Right lung (tissue), 5 donors: ENCODE data around the gene GRM8. TPM values are rescaled to one million over a fixed set of nuclear protein-coding genes. Genes with fewer than 3 reads are reported as not detected.
"Not testable (repeated sequence)": the region's sequence is repeated elsewhere in the genome, so short reads cannot be mapped to it uniquely, and the experiment has no call there.

Experiments
- DNase-seq, 2 donors: peaks; one replicate each; pipeline ENCODE4 v3.0.0-alpha.2; 2013
- polyA plus RNA-seq, 5 donors: library from polyadenylated mRNA; unstranded; fragments of 120-200 nt; gene quantifications; one replicate each; pipeline versions ENCODE4 v1.2.1 to v1.2.3, GENCODE V29; 2013; ENCODE audit warnings: inconsistent platforms in 1 of 5, low replicate concordance in 1 of 5; ENCODE audit not compliant: insufficient read length in 5 of 5, insufficient read depth in 1 of 5

The GRM8 gene
- polyA plus RNA-seq, 5 donors = 0.12 to 0.55 (median 0.18) TPM

DNA sequence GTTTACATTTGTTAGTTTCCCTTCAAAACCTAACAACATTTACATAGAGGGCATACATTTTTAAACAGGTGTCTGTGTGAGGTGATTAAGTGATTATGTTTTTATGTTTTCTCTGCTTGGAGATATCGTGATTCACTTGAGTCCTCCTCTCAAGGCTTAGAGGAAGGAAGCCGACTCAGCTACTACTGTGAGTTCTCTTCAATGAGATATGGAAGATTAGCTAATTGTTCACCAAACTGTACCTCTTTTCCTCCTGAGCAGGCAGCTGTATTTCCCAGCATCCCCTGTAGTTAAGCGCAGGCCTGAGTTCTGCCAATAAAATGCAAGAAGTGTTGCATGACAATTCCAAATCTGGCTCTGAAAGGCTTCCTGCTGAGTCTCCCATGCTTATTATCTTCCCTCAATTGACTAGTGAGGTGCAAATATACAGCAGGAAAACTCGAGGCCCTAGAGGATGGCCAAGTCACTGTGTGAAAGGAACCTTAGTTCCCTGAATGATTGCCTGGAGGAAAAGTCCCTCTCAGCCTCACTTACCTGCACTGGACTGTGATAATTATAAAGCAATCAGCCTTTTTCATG, 528.7 kb downstream of the GRM8 start:
- DNase-seq = no peak

- no peak for DNase-seq
These were observed 532.5 kb downstream of the GRM8 start for GRCh38 chr7:126720232-126720631.

DNA sequence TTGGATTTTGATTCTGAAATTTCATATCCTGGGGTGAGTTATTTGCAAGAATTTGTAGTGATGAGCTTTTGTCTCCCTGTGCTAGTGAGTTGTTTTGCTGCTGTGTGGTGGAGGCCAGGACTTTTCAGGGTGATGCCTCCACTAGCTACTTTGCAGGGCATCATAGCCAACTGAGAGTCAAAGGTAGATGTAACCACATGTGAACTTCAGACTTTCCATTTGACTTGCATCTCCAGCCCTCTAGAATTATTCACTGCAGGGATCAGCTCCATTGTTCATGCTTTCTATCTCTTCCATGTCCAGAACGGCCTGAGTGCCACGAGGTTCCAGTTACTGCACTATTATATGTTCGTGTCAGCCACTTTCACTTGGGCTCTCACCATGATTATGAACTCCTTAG, 534.3 kb downstream of the GRM8 start:
- no peak for DNase-seq

DNA sequence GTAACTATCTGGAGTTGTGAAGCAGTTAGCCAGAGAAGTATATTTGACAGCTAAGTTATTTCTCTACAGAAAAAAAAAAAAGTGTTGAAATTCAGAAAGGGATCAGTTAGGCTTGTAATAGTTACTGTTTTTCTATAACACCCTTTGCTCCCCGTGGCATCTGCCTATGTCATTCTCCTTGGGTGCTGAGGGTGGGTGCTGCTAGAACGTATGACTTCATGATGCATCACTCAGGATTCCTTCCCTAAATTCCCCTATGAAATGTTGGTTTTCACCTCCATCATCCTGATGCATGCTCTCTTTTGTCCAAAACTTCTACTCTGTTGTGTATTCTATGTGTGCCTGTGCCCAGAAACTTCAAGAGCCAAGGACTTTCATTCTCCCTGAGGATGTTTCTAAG, 536.4 kb downstream of the GRM8 start:
- DNase-seq = no peak

DNA sequence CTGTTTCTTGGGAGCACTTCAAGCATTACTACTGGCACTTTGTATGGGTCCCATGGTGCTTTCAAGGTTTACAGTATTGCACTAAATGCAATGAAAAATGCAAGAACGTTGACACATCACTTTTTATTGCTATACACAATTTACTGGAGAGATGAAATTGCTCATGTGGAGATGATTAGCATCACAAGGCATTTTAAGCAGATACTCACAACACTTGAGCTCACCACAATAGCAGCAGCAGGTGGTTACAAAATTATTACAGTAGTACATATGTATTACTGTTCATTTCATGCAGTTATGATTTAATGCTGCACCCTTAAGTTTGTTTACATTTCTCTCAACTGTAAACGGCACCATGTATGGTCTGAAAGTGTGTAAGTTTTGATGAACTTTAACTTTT, 537.7 kb downstream of the GRM8 start:
- DNase-seq = no peak

GRCh38 chr7:126702242-126703016, 550.3 kb downstream of the GRM8 start:
- DNase-seq = no peak

- DNase-seq = peak in 1 of 2 donors; percentile 6
These were observed 551.7 kb downstream of the GRM8 start for GRCh38 chr7:126700807-126701604.

DNA sequence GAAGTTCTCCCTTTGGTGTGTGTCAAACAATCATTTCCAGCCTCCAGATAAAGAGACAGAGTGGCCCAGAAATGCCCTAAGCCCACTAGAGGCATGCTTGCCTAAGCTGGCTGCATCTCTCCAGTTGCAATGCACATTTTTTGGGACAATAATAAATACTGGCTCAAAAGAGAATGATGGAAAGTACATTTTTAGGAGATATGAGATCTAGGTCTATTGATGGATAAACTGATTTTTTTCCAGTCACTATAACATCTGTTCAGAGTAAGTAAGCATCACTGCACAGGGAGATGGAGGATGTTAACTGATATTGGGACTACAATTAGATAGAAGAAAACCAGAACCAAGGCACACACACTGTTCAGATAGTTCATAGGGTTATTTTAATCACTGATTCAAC, 553.0 kb downstream of the GRM8 start:
- DNase-seq = no peak

GRCh38 chr7:126698909-126699308, 553.8 kb downstream of the GRM8 start:
- no peak for DNase-seq

GRCh38 chr7:126698446-126698845, 554.3 kb downstream of the GRM8 start:
- DNase-seq = no peak

- DNase-seq = no peak
These were observed 556.3 kb downstream of the GRM8 start for GRCh38 chr7:126696256-126697038.

DNA sequence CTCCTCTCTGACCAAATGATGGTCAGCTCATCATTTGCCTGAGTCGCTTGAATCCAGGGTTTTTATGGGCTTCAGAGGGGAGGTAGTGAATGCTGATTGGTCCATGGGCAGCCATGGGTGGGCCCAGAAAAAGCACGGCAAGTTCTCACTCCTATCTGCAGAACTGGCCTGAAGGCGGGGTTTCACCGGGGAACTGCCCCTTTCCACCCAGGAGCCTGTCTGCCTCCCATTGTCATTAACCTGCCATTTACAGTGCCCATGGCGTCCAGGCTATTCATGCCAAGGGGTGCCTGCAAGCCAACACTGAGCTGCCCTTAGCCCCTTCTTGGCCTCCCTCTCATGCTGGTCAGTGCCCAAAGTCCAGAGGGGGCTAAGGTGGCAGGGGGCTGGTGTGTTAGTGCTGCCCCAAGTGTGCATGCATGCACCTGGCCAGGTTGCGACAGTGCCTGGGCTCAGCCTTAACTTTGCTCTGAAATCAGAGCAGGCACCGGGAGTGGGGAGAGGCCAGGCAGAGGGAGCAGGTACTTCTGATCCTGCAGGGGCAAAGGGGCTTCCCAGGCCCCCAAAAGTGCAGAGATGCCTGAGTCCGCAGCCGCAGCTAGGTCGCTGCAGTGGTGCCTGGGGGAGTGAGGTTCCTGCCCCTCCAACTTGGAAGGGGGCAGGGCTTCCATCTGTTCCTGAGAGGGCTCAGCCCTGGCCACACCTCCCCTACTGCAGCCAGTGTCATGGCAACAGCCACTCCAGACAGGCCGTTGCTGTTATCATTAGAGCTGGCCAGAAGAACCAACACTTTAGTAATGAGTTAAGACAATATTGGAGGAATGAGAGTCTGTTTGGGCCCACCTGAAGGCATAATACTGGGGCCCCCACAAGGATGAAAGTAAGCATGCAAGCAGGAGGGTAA, 561.6 kb downstream of the GRM8 start:
- DNase-seq = no peak

GRCh38 chr7:126690104-126690503, 562.6 kb downstream of the GRM8 start:
- DNase-seq = no peak

- DNase-seq = no peak
These were observed 563.7 kb downstream of the GRM8 start for GRCh38 chr7:126689037-126689436.

DNA sequence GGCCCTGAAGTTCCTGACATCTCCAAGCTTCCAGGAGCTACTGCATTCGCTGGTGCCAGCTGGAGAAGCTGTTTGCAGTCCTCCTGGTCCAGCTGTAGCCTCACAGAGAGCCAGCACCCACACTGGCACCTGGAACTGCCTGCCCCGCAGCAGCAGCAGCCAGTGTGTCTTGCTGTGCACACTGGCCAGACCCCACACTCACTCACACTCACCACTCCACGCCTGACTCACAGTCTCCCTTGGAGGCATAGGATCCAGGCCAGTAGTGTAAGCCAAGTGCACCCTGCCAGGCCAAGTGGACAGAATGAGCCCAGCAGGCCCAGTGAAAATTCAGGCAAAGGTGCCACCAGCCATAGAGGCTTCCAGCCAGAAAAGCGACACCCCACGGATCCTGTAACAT, 566.3 kb downstream of the GRM8 start:
- DNase-seq = no peak

DNA sequence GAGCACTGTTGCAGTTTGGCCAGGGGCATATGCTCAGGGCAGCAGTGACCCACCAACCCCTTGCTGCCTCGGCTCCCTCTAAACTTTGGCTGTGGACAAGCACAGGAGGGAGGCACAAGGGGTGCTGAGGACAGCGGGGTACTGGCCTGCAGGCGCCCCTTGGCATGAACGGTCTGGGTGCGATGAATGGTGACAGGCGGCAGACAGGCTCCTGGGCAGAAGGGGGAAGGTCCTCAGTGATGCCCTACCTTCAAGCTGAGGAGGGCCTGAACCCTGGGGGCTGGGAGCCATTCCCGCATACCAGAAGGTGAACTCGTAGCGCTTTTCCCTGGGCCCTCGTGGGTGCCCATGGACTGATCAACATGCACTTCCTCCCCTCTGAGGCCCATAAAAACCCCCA, 567.1 kb downstream of the GRM8 start:
- DNase-seq = no peak

DNA sequence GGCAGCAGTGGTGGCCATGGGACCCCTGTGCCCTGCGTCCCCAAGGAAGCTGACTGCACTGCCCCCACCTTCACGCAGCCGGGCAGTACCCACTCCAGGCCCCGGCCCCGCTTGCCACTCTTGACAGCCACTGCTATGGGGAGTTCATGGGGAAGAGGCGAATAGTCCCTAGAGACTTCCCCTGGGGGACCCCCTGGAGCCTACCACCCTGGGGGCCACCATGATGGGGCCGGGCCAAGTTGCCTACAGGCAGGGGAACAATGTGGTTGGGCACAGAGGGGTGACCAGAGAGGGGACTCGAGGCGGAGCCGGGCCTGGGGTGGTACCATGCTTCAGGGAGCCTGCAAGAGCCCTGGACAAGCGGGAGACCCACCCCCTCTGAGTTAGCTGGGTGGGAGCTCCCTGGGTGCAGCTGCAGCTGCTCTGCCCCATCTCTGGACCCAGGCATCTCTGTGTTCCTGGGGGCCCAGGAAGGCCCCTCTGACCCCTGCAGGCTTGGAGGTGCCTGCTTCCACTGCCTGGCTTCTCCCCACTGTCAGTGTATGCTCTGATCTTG, 567.6 kb downstream of the GRM8 start:
- no peak for DNase-seq

DNA sequence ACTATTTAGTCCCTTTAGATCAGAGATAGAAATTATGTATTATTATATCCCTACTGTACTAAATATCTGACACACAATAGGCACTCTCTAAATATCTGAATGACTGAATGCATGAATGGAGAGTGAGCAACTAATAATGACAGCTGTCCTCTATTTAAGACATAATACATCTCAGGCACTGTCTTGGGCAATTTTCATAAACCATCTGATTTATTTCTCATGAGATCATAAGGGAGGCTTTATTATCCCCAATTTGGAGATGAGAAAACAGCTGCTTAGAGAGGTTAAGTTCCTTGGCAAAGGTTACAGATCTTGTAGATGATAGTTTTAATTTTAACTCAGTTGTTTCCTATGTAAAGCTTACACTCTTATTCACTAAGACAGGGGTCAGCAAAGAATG, 570.6 kb downstream of the GRM8 start:
- no peak for DNase-seq

DNA sequence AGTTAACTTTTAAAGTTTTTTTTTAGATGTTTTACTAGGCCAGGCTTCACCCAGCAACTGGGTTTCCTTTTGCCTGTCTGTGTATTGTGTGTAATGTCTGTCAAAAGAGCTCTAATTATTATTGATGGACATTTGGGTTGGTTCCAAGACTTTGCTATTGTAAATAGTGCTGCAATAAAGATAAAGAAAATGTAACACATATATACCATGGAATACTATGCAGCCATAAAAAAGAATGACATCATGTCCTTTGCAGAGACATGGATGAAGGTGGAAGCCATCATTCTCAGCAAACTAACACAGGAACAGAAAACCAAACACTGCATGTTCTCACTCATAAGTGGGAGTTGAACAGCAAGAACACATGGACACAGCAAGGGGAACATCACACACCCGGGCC, 584.0 kb downstream of the GRM8 start:
- DNase-seq = not testable (repeated sequence)

DNA sequence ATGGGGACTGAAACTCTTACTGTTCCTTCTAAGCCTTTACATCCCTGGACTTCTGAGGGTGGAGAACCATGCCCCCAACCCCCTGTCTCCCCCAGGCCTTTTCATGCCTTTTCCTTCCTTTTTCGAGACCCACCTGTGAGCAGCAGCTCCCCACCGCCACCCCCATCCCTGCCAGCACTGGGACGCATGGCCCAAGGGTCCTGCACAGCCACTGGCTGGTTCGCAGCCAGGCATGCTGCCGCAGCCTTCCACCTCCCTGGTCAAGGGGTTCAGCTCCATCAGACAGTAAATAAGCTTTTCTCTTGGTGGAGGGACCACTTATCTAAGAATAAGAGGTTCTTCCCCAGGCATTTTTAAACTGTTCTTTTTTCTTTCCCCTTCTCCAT, 584.4 kb downstream of the GRM8 start:
- DNase-seq = no peak
